SK-N-MC (cell line): ENCODE measurements around the gene CAMTA1.

Experiments used
- EZH2 ChIP-seq: fragments of 200-600 bp; sonication (generic); IDR thresholded peaks from one replicate; pipeline ENCODE4 v1.6.1; 2017; ENCODE audit warnings: antibody characterized with exemption
- FOXP2 ChIP-seq: optimal IDR thresholded peaks from 2 replicates; pipeline ENCODE3; 2011; ENCODE audit warnings: mild to moderate bottlenecking, moderate library complexity; ENCODE audit not compliant: insufficient read depth; ENCODE audit errors: extremely low read length, control extremely low read depth
- POLR2AphosphoS5 ChIP-seq: IDR thresholded peaks from 2 replicates; pipeline ENCODE4 v1.6.1; 2012; ENCODE audit warnings: mild to moderate bottlenecking, low read depth, low read length, borderline replicate concordance

GRCh38 chr1:7491109-7491817 lies 706.0 kb downstream of the CAMTA1 start:
- no peak for TF ChIP-seq POLR2AphosphoS5
- TF ChIP-seq EZH2, result no peak
- TF ChIP-seq FOXP2, result no peak
